PC-3 (cell line): ENCODE measurements around the gene DCD. TPM values are rescaled to one million over a fixed set of nuclear protein-coding genes. Genes with fewer than 3 reads are reported as not detected.

Experiments
- ATAC-seq: fragments of 200-7000 bp; cut with Tn5 transposase; 2 replicates; pipeline ENCODE4 v1.9.1; 2020; ENCODE audit warnings: mild to moderate bottlenecking, moderate library complexity
- BruUV-seq: library from RNA; stranded (reverse); fragments of 400-500 nt; replicated peaks from 2 replicates; lab custom pipeline; 2021; lab: Mats Ljungman, UMichigan
- CTCF ChIA-PET: fragments of 300-600 bp; sonication (Branson Sonifier 250); formaldehyde crosslinking; loops from one replicate; lab custom pipeline; 2022; ENCODE audit warnings: antibody characterized with exemption; lab: Charles Lee
- POLR2A ChIA-PET: fragments of 300-600 bp; sonication (Branson Sonifier 250); formaldehyde crosslinking; loops from one replicate; lab custom pipeline; 2022; ENCODE audit warnings: antibody characterized with exemption; ENCODE audit not compliant: unreplicated experiment; lab: Charles Lee
- DNase-seq: peaks from one replicate; pipeline ENCODE4 v3.0.0-alpha.2; 2015
- H2AFZ ChIP-seq: fragments of 300-600 bp; sonication (generic); 2 replicates; pipeline ENCODE4 v1.6.0; 2016; ENCODE audit warnings: antibody characterized with exemption, low read length
- H3F3A ChIP-seq: fragments of 300-600 bp; sonication (generic); one replicate; pipeline ENCODE4 v1.6.0; 2017; ENCODE audit warnings: antibody characterized with exemption, low read length, control low read depth, mild to moderate bottlenecking; ENCODE audit not compliant: unreplicated experiment
- H3K27ac ChIP-seq: fragments of 300-600 bp; sonication (generic); 2 replicates; pipeline ENCODE4 v1.5.1; 2016; ENCODE audit warnings: mild to moderate bottlenecking, low read length
- H3K27me3 ChIP-seq: fragments of 300-600 bp; sonication (generic); 2 replicates; pipeline ENCODE4 v1.6.1; 2016; ENCODE audit warnings: low read length, mixed read lengths
- H3K36me3 ChIP-seq: fragments of 300-600 bp; sonication (generic); 2 replicates; pipeline ENCODE4 v1.6.1; 2016; ENCODE audit warnings: low read depth, mixed run types, low read length, mixed read lengths
- H3K4me1 ChIP-seq: fragments of 300-600 bp; sonication (generic); 2 replicates; pipeline ENCODE4 v1.5.1; 2016; ENCODE audit warnings: low read length; ENCODE audit not compliant: insufficient read depth
- H3K4me2 ChIP-seq: fragments of 300-600 bp; sonication (generic); 2 replicates; pipeline ENCODE4 v1.6.0; 2016; ENCODE audit warnings: low read length
- H3K4me3 ChIP-seq: fragments of 300-600 bp; sonication (generic); 2 replicates; pipeline ENCODE4 v1.5.1; 2016; ENCODE audit warnings: mild to moderate bottlenecking, low read length, mixed read lengths
- H3K79me2 ChIP-seq: fragments of 300-600 bp; sonication (generic); 2 replicates; pipeline ENCODE4 v1.6.1; 2017; ENCODE audit warnings: low read length, mixed read lengths
- H3K9ac ChIP-seq: fragments of 300-600 bp; sonication (generic); 2 replicates; pipeline ENCODE4 v1.6.0; 2016; ENCODE audit warnings: mild to moderate bottlenecking, low read length
- H3K9me2 ChIP-seq: fragments of 300-600 bp; sonication (generic); replicated peaks from 2 replicates; pipeline ENCODE4 v1.6.1; 2016; ENCODE audit warnings: mixed run types, low read length, mixed read lengths
- H3K9me3 ChIP-seq: fragments of 300-600 bp; sonication (generic); 2 replicates; pipeline ENCODE4 v1.6.1; 2016; ENCODE audit warnings: low read length, mixed read lengths
- H4K20me1 ChIP-seq: fragments of 300-600 bp; sonication (generic); 2 replicates; pipeline ENCODE4 v1.6.1; 2016; ENCODE audit warnings: low read length, mixed read lengths
- CTCF ChIP-seq: fragments of 300-600 bp; sonication (generic); conservative IDR thresholded peaks from 2 replicates; pipeline ENCODE4 v1.5.1; 2017; ENCODE audit warnings: antibody characterized with exemption, low read depth, mild to moderate bottlenecking, low read length
- EZH2 ChIP-seq: fragments of 300-600 bp; sonication (generic); IDR thresholded peaks from one replicate; pipeline ENCODE4 v1.6.1; 2017; ENCODE audit warnings: antibody characterized with exemption, mild to moderate bottlenecking, low read length; ENCODE audit not compliant: unreplicated experiment
- EZH2phosphoT487 ChIP-seq: fragments of 300-600 bp; sonication (generic); IDR thresholded peaks from 2 replicates; pipeline ENCODE4 v1.6.1; 2018; ENCODE audit warnings: mild to moderate bottlenecking, antibody characterized with exemption, low read length, borderline replicate concordance
- intact Hi-C: fragments of 100-400 bp; cut with micrococcal nuclease; formaldehyde crosslinking; loops from 2 replicates; pipeline ENCODE4 v1.9.0; 2023
- total RNA-seq: library from RNA; depleted of rRNA; stranded (reverse); fragments of >200 nt; gene quantifications from 2 replicates; pipeline ENCODE4 v1.2.3, GENCODE V29; 2014

DCD gene
- total RNA-seq, 1 experiment from 2014 or later: not detected

GRCh38 chr12:54603872-54604271, 44.3 kb downstream of the DCD start:
- Histone ChIP-seq H3F3A (no peaks in the 10 kb centered on the region), H3K4me3 (no peak overlapping the region), H3K36me3 (no peaks in the 10 kb centered on the region), H3K27me3 (peaks cover 45% of the 10 kb centered on the region), H2AFZ (no peak overlapping the region), H3K9me3 (no peaks in the 10 kb centered on the region), H3K9me2 (no peaks in the 10 kb centered on the region), H3K4me2 (no peak overlapping the region), H3K4me1 (no peaks in the 10 kb centered on the region; the same call in 1 of the 2 replicates), H3K27ac (no peak overlapping the region), H3K79me2 (no peaks in the 10 kb centered on the region), H3K9ac (no peak overlapping the region), H4K20me1 (no peaks in the 10 kb centered on the region)
- no TSS peak for BruUV-seq
- no peak for ATAC-seq
- DNase-seq: no peak
- ChIA-PET CTCF (no interaction called here), POLR2A (no interaction called here)
- TF ChIP-seq CTCF (no peak), EZH2phosphoT487 (no peak)
- intact Hi-C loops: no loop called here

- Histone ChIP-seq H3K27ac (no peak overlapping the region), H3K9me3 (no peaks in the 10 kb centered on the region), H4K20me1 (no peaks in the 10 kb centered on the region), H3K4me3 (no peak overlapping the region), H3K79me2 (no peaks in the 10 kb centered on the region), H3K27me3 (peaks cover 45% of the 10 kb centered on the region), H3F3A (no peaks in the 10 kb centered on the region), H3K36me3 (no peaks in the 10 kb centered on the region), H3K9me2 (no peaks in the 10 kb centered on the region), H2AFZ (no peak overlapping the region), H3K9ac (no peak overlapping the region), H3K4me1 (no peaks in the 10 kb centered on the region; the same call in 1 of the 2 replicates), H3K4me2 (no peak overlapping the region)
- DNase-seq: peak; percentile 78
- POLR2A ChIA-PET: no interaction called here
- intact Hi-C loops: no loop called here
- no TSS peak for BruUV-seq
- CTCF ChIA-PET: no interaction called here
- ATAC-seq: peak; percentile 95
- no peak for TF ChIP-seq EZH2
- no peak for TF ChIP-seq EZH2phosphoT487
- TF ChIP-seq CTCF: peak; percentile 84
Measured at GRCh38 chr12:54603173-54603814, 44.9 kb downstream of the DCD start.

- ATAC-seq (no peak), DNase-seq (no peak)
- Histone ChIP-seq H2AFZ (no peak overlapping the region), H3F3A (no peaks in the 10 kb centered on the region), H3K27ac (no peak overlapping the region), H3K4me2 (no peak overlapping the region), H3K9me3 (no peaks in the 10 kb centered on the region), H3K9ac (no peak overlapping the region), H3K79me2 (no peaks in the 10 kb centered on the region), H4K20me1 (no peaks in the 10 kb centered on the region), H3K36me3 (no peaks in the 10 kb centered on the region), H3K4me3 (no peak overlapping the region), H3K4me1 (no peaks in the 10 kb centered on the region; the same call in 1 of the 2 replicates), H3K27me3 (peaks cover 43% of the 10 kb centered on the region), H3K9me2 (no peaks in the 10 kb centered on the region)
- POLR2A ChIA-PET: no interaction called here
- CTCF ChIA-PET: no interaction called here
- no TSS peak for BruUV-seq
- intact Hi-C loops: no loop called here
- no peak for TF ChIP-seq CTCF
- no peak for TF ChIP-seq EZH2
- no peak for TF ChIP-seq EZH2phosphoT487
Measured at GRCh38 chr12:54602661-54603060, 45.5 kb downstream of the DCD start.
